ENCODE measurements around the gene PDE6G. TPM values are rescaled to one million over a fixed set of nuclear protein-coding genes. Genes with fewer than 3 reads are reported as not detected.
"Not testable (repeated sequence)": the region's sequence is repeated elsewhere in the genome, so short reads cannot be mapped to it uniquely, and the experiment has no call there.

PDE6G gene
- total RNA-seq, 1 donor from 2014 or later = not detected

DNA sequence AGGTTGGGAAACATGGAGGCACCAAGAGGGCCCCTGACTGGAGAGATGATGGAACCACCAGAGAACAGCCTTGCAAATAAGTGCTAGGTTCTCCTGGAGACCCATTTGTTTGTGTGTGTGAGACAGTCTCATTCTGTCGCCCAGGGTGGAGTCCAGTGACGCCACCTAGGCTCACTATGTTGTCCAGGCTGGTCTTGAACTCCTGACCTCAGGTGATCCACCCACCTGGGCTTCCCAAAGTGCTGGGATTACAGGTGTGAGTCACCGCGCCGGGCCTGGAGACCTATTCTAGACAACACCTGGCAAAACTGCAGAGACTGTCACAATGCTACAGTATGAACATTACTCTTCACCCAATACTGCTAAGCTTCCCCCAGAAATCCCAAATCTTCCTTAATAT, 20.9 kb downstream of the PDE6G start:
- DNase-seq (ENCODE audit: low spot score) = no peak

DNA sequence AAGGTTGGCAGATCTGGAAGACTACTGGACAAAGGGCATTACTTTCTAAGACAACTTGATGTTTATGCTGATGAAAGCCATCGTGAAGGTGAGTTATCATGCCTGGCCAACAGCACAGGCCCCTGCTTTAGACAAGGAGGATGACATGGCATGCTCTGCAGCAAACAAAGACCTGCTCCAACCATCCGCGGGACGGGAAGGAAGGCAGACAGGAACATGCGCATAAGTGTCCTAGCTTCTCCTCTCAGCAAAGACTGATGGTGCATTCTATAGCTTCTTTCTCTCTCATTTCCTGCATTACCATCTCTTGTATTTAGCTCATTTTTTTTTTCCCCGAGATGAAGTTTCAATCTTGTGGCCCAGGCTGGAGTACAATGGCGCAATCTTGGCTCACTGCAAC, 24.9 kb downstream of the PDE6G start:
- DNase-seq (ENCODE audit: low spot score) = no peak

DNA sequence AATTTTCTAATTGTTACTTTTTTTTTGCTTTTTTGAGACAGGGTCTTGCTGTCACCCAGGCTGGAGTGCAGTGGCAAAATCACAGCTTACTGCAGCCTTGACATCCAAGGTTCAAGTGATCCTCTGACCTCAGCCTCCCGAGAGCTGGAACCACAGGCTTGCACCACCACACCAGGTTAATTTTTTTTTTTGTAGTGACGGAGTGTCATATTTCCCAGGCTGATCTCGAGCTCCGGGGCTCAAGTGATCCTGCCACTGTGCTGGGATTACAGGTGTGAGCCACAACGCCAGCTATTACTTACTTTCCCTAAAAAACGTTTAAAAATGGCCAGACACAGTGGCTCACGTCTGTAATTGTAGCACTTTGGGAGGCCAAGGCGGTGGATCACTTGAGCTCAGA, 26.1 kb downstream of the PDE6G start:
- no peak for DNase-seq (ENCODE audit: low spot score)

DNA sequence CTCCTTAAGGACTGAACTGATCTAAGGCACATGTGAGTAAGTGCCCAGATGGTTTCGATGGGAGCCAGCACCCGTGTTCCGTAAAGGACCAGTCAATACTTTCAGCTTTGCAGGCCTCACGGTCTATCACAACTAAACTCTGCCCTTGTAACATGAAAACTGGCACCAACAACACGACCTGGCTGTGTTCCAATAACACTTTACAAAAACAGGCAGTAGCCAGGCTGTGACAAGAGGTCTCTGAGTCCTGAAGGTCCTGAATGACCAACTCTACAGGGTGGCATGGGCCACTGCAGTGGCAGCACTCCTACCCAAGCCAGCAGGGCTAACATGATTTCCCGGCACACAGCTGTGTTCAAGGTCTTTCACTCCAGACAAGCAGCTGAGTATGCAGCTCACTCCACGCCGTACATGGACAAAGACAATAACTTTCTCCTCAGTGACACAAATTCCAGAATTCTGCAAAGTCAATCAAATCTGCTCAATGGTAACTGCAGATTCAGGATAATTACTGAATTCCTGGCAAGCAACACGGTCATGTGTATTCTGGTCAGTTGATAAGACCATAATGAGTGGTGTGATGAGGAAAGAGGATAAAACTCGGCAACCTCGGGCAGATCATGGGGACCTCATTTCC, 34.7 kb downstream of the PDE6G start:
- no peak for DNase-seq (ENCODE audit: low spot score)

DNA sequence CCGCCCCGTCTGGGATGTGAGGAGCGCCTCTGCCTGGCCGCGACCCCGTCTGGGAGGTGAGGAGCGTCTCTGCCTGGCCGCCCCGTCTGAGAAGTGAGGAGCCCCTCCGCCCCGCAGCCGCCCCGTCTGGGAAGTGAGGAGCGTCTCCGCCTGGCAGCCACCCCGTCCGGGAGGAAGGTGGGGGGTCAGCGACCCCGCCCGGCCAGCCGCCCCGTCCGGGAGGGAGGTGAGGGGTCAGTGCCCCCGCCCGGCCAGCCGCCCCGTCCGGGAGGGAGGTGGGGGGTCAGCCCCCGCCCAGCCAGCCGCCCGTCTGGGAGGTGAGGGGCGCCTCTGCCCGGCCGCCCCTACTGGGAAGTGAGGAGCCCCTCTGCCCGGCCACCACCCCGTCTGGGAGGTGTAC, 38.0 kb downstream of the PDE6G start:
- DNase-seq (ENCODE audit: low spot score) = not testable (repeated sequence)

DNA sequence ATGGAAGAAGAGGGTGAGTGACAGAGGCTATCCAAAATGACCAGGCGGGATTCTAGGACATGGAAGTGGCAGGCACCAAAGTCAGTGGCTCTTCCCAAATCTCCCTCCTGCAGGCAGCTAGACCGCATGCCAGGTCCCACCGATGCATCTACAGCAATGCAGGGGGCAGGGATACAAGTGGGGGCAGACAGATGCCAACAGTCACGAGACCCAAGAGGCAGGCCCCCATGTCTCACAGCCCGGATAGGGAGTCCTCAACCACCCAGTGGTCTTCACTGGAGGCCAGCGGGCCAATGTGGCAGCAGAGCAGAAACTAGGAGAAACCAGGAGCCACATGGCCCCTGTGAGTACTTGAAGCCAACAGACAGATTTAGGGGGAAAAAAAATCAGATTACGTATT, 39.5 kb downstream of the PDE6G start:
- DNase-seq (ENCODE audit: low spot score) = no peak

DNA sequence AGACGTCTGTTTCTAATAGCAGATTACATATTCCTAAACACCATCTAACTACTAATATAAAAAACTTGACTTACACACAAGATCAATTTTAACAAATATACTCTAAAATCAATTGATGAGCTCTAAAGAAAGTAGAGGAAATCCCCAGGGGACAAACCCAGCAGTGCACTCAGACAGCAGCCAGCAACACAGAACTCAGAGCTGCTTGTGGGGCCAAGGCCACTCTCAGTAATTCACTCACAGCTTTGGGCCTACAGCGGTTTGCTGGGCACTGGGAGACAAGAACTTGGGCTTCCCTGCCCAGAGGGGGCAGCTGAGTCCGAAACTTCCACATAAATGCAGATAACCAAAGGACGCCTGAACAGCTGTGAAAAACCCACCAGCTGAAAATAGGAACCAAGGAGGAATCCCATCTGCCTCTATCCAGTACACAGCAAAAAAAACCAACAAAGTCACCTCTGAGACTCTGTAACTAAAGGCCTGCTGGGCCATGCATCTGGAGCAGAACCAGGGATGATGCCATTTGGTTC, 40.9 kb downstream of the PDE6G start:
- DNase-seq (ENCODE audit: low spot score) = no peak

DNA sequence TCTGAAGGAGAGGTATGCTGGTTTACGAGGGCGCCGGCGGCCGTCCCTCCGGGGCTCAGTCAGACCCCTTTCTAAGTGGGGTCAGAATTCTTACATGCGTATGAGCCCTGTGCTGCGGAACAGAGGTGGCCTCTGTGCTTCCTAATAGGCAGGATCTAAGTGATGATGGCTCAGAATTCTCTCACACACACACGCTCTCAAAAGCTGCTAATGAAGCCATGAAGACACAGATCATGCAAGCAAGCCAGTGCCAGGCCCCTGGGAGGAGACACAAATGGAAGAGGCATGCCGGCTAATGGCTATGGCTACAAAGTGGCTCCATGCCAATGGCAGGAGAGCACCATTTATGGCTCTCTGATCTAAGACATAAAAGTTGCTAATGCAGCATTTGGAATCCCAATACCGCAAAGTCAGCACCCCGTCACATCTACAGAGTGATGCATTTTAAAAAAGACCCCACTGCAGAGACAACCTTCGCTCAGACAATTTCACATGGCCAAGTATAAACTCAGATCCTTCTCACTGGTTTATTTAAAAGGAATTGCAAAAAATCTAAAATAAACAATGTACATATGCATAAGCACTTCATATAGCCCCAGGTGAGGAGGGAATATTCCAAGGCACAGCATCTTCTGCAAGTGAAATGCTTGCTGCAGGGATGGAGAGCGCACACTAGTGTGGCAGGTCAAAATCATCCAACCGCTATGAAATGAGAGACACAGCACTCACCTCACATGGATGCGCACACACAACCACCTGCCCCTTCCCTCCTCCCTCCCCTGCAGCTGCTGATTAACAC, 44.0 kb downstream of the PDE6G start:
- no peak for DNase-seq (ENCODE audit: low spot score)

DNA sequence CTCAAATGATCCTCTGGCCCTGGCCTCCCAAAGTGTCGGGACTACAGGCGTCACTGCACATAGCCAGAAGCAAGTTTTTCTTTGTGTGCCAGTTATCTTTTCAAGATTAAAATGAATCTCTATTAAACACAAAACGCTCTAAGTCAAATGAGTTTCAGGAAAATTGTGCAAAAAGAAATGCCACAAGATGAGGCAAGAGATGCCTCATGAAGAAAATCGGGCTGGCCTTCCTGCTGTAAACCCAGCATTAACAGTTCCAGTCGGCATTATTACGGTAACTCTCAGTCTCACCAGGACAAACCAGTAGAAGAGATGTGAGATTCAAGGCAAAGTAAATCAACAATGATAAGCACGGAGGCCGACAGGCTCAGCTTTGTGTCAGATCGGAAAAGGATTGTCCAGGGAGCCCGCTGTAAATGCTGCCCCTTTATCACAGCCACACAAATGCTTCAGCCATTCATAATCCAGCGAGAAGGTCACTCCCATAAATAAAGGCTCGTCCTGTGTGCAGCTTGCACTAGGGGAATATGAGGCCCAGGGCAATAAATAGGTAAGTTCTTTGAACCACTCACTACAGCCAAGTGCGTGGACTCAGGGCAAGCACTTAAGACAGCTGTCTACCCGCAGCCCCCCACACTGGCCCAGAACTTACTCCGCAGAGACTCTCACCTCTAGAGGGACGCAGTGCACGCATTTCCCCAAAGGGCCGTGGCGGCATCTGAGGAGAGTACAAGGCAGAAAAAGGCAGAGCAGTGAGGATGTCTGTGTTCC, 46.6 kb downstream of the PDE6G start:
- no peak for DNase-seq (ENCODE audit: low spot score)

DNA sequence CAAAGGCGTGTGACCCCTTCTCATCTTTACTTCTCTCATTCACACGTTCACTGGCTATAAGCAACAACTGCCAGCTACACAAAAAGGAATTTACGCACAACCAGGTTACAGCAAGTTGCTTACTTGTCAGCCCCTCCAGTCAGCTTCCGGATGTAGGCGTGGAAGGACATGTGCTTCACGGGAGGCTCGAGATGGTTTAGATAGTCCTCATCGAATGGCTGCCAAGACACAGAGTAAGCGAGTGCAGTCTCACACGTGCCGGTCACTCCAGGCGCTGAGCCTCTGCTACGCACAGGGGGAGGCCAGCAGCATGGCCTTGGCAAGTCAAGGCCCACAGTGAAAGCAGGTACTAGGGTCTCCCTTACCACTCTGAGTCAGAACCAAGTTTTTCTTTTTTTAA, 47.7 kb downstream of the PDE6G start:
- DNase-seq (ENCODE audit: low spot score) = no peak

DNA sequence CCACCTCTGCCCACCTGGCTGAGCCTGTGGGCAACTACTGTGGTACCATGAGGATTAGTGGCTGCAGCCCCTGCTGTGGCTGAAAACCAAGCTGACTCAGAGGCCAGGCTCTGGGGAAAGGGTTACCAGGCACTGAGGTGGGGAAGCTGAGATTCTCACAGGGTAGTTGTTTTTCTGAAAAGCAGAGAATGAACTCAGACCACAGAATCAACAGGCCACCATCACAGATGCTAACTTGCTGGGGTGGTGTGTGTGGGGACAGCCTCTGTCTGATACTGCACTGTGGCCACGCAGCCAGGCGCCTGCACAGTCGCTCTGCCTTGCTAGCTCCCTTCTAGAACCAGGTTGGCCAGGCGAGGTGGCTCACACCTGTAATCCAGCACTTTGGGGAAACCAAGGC, 48.3 kb downstream of the PDE6G start:
- no peak for DNase-seq (ENCODE audit: low spot score)

DNA sequence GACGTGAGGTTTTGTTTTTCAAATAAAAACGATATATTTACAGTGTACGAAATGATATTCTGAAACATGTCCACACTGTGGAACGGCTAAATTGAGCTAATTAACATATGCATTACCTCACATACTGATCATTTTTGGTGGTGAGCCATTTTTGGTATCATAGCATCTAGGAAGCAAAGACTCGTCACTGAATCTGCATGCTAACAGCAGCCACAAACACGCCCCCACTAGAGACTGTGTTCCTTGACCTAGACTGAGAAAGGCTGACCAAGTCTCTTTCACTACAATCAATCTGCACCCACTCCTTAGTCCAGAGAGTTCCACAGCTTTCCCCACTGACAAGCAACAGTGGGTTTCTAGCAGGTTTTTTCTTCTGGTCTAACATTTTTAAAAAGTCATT, 48.9 kb downstream of the PDE6G start:
- DNase-seq (ENCODE audit: low spot score) = no peak

DNA sequence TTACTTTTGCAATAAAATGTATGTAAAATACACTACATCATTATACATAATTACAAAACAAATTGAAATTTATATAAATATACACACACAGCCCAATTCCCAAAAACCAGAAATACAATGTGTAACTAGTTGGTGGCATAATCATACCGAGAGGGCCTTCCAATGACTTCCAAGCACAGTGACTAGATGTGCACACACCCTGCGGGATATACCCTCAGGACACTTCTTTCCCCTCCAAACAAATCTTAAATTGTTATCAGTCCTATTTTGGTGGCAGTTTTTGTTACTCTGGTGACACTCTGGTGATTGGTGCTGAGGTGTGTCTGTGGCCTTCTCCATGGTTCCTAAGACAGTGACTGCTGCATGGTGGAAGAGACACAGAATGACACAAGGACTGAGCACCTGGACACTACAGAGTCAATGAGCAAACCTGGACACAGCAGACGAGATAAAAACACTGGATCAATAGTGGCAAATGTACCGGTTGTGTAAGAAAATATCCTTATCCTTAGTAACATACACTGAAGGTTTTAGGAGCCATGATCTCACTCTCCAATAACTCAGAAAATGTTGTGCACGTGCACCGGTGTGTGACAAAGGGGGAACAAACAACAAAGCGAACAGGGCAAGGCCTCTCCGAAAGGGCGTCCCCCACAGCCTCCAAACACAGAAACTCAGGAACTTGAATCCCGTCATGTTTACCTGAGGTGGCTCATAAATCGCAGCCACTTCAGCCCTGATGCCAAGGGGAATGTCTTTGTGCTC, 52.3 kb downstream of the PDE6G start:
- no peak for DNase-seq (ENCODE audit: low spot score)

DNA sequence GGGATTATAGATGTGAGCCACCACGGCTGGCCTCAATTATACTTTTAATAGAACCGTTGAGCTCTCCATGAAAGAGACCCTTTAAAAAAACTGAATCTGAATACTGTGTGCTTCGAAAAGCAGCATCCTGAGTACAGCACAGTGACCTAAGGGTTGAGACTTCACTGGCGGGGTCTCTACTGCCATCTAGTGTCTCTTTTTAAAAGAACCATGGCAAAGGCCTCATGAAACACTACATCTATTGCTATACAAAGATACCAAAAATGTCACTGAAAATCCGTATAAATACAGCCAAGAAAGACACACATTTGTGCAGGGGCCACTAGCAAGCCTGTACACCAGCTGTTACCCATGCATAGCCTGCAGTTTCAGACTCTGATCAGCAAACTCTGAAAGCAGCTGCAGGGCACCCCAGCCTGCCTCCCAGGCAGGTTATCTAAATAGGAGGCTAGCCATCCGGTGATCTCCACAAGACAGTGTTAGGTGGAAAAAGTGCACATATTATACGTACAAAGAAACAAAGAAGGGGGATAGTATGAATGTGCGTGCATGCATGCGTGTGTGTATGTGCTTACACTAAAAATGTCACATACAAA, 54.7 kb downstream of the PDE6G start:
- peak; percentile 84 for DNase-seq (ENCODE audit: low spot score)

Other genes with a start within 250 kb of the PDE6G start
- 3,050 TPM for gene ACTG1, start 143.7 kb downstream of the PDE6G start, total RNA-seq (ENCODE audit: insufficient read depth, low replicate concordance)
- 2.2 TPM for gene FSCN2, start 128.2 kb downstream of the PDE6G start, total RNA-seq (ENCODE audit: insufficient read depth, low replicate concordance)
- gene FAAP100, start 104.2 kb downstream of the PDE6G start, total RNA-seq (ENCODE audit: insufficient read depth, low replicate concordance) = 26.0 TPM
- gene NPLOC4, start 19.4 kb downstream of the PDE6G start, total RNA-seq (ENCODE audit: insufficient read depth, low replicate concordance) = 86.9 TPM
- gene TSPAN10, start 19.3 kb downstream of the PDE6G start, total RNA-seq (ENCODE audit: insufficient read depth, low replicate concordance) = 0.96 TPM
- 20.7 TPM for gene OXLD1, start 10.1 kb upstream of the PDE6G start, total RNA-seq (ENCODE audit: insufficient read depth, low replicate concordance)
- 0.96 TPM for gene CCDC137, start 10.2 kb upstream of the PDE6G start, total RNA-seq (ENCODE audit: insufficient read depth, low replicate concordance)
- gene ARL16, start 27.3 kb upstream of the PDE6G start, total RNA-seq (ENCODE audit: insufficient read depth, low replicate concordance) = 21.2 TPM
- gene HGS, start 27.5 kb upstream of the PDE6G start, total RNA-seq (ENCODE audit: insufficient read depth, low replicate concordance) = 48.9 TPM
- not detected for gene MRPL12, start 46.8 kb upstream of the PDE6G start, total RNA-seq (ENCODE audit: insufficient read depth, low replicate concordance)
- 3.1 TPM for gene SLC25A10, start 55.7 kb upstream of the PDE6G start, total RNA-seq (ENCODE audit: insufficient read depth, low replicate concordance)
- 2.9 TPM for gene GCGR, start 147.6 kb upstream of the PDE6G start, total RNA-seq (ENCODE audit: insufficient read depth, low replicate concordance)
- 64.0 TPM for gene MCRIP1, start 176.7 kb upstream of the PDE6G start, total RNA-seq (ENCODE audit: insufficient read depth, low replicate concordance)
- gene PPP1R27, start 178.5 kb upstream of the PDE6G start, total RNA-seq (ENCODE audit: insufficient read depth, low replicate concordance) = 4.1 TPM
- gene P4HB, start 204.0 kb upstream of the PDE6G start, total RNA-seq (ENCODE audit: insufficient read depth, low replicate concordance) = 844 TPM
- 57.5 TPM for gene ARHGDIA, start 214.8 kb upstream of the PDE6G start, total RNA-seq (ENCODE audit: insufficient read depth, low replicate concordance)
- 96.8 TPM for gene ALYREF, start 235.0 kb upstream of the PDE6G start, total RNA-seq (ENCODE audit: insufficient read depth, low replicate concordance)
- 103 TPM for gene ANAPC11, start 235.2 kb upstream of the PDE6G start, total RNA-seq (ENCODE audit: insufficient read depth, low replicate concordance)
- 1.4 TPM for gene NPB, start 245.7 kb upstream of the PDE6G start, total RNA-seq (ENCODE audit: insufficient read depth, low replicate concordance)

All from umbilical cord (tissue), 2 donors.